ENCODE measurements around the gene FBXW11. TPM values are rescaled to one million over a fixed set of nuclear protein-coding genes. Genes with fewer than 3 reads are reported as not detected.
"Not testable (repeated sequence)": the region's sequence is repeated elsewhere in the genome, so short reads cannot be mapped to it uniquely, and the experiment has no call there.

Gene FBXW11
- total RNA-seq, 1 donor from 2014 or later, result 67.5 TPM

GRCh38 chr5:171954721-171955120 lies 51.7 kb downstream of the FBXW11 start:
- no peak for DNase-seq (ENCODE audit: low read depth, low spot score)

GRCh38 chr5:171953860-171954701 lies 52.4 kb downstream of the FBXW11 start:
- no peak for DNase-seq (ENCODE audit: low read depth, low spot score)

GRCh38 chr5:171952021-171952420 lies 54.4 kb downstream of the FBXW11 start:
- DNase-seq (ENCODE audit: low read depth, low spot score), result no peak

GRCh38 chr5:171951218-171951617 lies 55.2 kb downstream of the FBXW11 start:
- no peak for DNase-seq (ENCODE audit: low read depth, low spot score)

GRCh38 chr5:171946000-171946781 lies 60.2 kb downstream of the FBXW11 start:
- no peak for DNase-seq (ENCODE audit: low read depth, low spot score)

GRCh38 chr5:171945476-171945875 lies 61.0 kb downstream of the FBXW11 start:
- DNase-seq (ENCODE audit: low read depth, low spot score), result no peak

GRCh38 chr5:171945066-171945465 lies 61.4 kb downstream of the FBXW11 start:
- DNase-seq (ENCODE audit: low read depth, low spot score), result no peak

GRCh38 chr5:171942112-171942516 lies 64.3 kb downstream of the FBXW11 start:
- not testable (repeated sequence) for DNase-seq (ENCODE audit: low read depth, low spot score)

GRCh38 chr5:171941675-171942074 lies 64.8 kb downstream of the FBXW11 start:
- DNase-seq (ENCODE audit: low read depth, low spot score), result not testable (repeated sequence)

- not testable (repeated sequence) for DNase-seq (ENCODE audit: low read depth, low spot score)
Measured at GRCh38 chr5:171941275-171941674, 65.2 kb downstream of the FBXW11 start.

- DNase-seq (ENCODE audit: low read depth, low spot score), result no peak
Measured at GRCh38 chr5:171939951-171940350, 66.5 kb downstream of the FBXW11 start.

- DNase-seq (ENCODE audit: low read depth, low spot score), result no peak
Measured at GRCh38 chr5:171938358-171938757, 68.1 kb downstream of the FBXW11 start.

- DNase-seq (ENCODE audit: low read depth, low spot score), result no peak
Measured at GRCh38 chr5:171937351-171937750, 69.1 kb downstream of the FBXW11 start.

- DNase-seq (ENCODE audit: low read depth, low spot score), result no peak
Measured at GRCh38 chr5:171934586-171934985, 71.9 kb downstream of the FBXW11 start.

- DNase-seq (ENCODE audit: low read depth, low spot score), result no peak
Measured at GRCh38 chr5:171931163-171931562, 75.3 kb downstream of the FBXW11 start.

- DNase-seq (ENCODE audit: low read depth, low spot score), result no peak
Measured at GRCh38 chr5:171927345-171927941, 79.0 kb downstream of the FBXW11 start.

- DNase-seq (ENCODE audit: low read depth, low spot score), result no peak
Measured at GRCh38 chr5:171926311-171926710, 80.1 kb downstream of the FBXW11 start.

GRCh38 chr5:171924493-171925122 lies 81.8 kb downstream of the FBXW11 start:
- DNase-seq (ENCODE audit: low read depth, low spot score), result no peak

- DNase-seq (ENCODE audit: low read depth, low spot score), result no peak
Measured at GRCh38 chr5:171920765-171921391, 85.6 kb downstream of the FBXW11 start.

- DNase-seq (ENCODE audit: low read depth, low spot score), result not testable (repeated sequence)
Measured at GRCh38 chr5:171915700-171916099, 90.7 kb downstream of the FBXW11 start.

GRCh38 chr5:171914726-171915338 lies 91.6 kb downstream of the FBXW11 start:
- DNase-seq (ENCODE audit: low read depth, low spot score), result no peak

Measured in pulmonary artery endothelial cell (primary cell).